GM21526 (cell line): ENCODE data around the gene OR4F6.
"Not testable (repeated sequence)": the region's sequence is repeated elsewhere in the genome, so short reads cannot be mapped to it uniquely, and the experiment has no call there.

Experiments used
- ATAC-seq: cut with Tn5 transposase; IDR thresholded peaks from one replicate; pipeline ENCODE4 v1.9.1; 2021; ENCODE audit warnings: moderate library complexity; ENCODE audit not compliant: unreplicated experiment, low FRiP score

OR4F6 gene, protein sequence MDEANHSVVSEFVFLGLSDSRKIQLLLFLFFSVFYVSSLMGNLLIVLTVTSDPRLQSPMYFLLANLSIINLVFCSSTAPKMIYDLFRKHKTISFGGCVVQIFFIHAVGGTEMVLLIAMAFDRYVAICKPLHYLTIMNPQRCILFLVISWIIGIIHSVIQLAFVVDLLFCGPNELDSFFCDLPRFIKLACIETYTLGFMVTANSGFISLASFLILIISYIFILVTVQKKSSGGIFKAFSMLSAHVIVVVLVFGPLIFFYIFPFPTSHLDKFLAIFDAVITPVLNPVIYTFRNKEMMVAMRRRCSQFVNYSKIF

DNA sequence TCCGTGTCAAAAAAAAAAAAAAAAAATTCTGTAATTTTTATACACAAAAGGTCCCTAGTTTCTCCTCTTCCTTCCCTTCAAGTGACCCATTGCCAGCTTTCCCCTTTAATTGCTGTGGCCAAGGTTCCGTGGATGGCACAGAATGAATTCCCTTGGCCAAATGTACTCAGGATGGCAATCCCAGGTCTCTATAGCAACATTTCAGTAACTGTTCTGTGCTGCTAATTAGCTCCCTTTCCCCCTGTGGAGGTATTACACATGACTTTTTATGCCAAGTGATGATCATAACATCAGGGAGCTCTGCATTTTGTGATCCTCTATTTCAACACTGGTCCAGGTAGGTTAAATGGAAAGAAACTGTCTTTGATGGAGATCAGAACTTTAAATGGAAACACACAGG is at the start of gene OR4F6:
TSS of gene OR4F6 (plus strand) at position 301 of the 400 bp plus-strand sequence. CDS start 2,211 bp downstream, outside the sequence.
- no peak for ATAC-seq

DNA sequence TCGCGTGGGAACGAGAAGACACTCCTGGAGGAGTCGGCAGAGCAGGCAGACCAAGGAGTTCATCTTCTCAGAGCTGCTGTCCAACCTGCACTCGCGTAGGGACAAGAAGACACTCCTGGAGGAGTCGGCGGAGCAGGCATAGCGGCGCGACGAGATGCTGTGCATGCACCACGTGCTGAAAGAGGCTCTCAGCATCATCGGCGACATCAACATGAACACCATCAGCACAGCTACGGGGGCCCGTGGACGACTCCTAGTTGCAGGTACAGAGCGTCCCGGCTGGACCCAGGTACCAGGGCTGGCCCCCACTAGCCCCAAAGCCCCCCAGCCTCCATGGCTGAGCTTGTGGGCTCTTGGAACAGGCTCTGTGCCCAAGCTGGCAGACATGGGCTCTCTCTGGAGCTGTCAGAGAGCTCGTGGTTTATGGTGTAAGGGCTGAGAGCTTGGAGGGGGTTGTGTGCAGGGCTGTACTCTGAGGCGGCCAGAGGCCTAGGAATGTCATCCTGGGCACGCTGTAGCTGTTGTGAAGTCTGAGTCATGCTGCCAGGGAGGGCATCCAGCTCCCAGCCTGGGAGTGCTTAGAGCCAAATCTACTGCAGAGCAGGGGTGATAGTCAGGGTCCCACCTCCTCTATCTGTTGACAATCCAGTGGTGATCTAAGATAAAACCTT is 38.5 kb upstream of the OR4F6 start:
- ATAC-seq = not testable (repeated sequence)

DNA sequence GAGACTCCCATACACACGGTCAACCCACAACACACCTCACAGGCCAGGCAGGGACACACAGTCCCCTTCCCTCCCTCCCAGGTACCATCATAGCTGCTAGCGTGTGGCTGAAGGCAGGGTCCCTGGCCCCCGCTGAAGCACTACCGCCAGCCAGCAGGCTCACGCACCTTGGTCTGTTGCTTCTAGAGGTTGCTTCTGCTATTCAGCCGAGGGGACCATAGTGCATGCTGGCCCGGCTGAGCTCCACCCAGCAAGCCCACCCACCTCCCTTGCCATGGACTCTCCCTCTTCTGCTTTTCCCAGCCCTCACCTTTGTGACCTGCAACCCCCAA is 38.0 kb upstream of the OR4F6 start:
- ATAC-seq = not testable (repeated sequence)

DNA sequence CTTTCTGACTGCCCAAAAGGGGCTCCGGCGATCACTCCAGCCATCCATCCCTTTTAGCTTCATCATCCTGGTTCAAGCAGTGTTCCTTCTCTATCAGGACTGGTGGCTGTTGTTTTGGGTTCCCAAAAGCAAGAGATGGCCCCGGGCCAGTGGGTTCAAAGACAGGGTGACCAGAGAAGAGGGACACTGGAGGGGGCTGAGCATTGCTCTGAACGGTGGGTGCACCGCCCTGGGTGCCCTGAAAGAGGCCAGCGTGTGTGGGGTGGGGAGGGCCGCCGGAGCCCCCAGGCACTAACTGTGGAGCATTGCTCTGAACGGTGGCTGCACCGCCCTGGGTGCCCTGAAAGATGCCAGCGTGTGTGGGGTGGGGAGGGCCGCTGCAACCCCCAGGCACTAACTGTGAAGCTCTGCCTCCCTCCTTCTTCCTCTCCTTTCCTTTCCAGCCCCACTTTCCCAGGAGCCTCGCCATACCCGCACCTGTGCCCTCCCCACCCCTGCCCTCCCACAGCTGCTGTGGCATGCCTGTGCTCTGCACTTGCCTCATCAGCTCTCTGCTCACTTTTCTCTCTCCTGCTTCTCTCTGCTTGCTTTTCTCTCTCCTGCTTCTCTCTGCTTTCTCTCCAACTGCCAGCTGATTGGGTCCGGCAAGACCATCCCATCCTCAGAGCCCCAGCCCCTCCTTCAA is 37.4 kb upstream of the OR4F6 start:
- no peak for ATAC-seq

DNA sequence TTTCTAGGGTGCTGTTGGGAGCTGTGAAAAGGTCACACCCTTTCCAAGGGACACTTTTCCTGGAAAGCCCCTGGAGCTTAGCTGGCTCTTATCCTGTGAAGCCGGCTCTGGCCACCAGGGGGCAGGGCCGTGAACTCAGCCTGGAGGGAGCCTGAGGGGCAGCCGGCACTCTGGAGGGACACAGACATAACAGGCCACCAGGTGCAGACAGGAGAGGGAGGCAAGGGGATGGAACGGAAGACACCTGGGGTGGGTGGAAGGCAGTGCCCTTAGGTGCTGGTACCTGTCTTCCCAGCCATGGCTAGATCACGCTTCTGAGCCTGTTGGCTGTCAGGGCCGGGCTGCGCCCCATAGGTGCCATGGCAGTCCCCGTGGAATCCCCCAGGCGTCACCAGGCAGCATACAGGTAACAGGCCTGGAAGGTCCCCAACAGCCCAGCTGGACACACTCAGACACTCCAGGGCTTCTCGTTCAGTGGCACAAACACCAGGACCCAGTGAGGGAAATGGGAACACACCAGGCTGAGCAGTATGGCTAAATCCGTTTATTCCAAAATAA is 36.1 kb upstream of the OR4F6 start:
- not testable (repeated sequence) for ATAC-seq

DNA sequence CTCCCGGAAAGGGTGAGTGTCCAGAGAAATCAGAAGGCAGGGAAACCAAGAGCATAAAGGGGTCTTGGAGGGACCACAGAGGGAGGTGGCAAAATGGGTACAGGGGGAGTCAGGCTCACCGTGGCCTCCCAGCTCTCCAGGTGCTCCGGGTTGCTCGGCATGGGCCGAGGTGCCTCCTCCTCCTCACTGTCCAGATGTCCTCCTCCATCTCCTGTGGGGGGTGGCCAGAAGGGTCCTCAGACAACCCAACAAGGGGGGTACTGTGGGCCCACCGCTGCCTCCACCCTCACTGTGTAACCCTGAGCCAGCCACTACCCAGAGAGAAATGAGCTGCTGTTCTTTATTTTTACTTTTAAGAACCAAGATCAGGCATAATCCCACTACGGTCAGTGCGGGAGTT is 30.4 kb upstream of the OR4F6 start:
- no peak for ATAC-seq

DNA sequence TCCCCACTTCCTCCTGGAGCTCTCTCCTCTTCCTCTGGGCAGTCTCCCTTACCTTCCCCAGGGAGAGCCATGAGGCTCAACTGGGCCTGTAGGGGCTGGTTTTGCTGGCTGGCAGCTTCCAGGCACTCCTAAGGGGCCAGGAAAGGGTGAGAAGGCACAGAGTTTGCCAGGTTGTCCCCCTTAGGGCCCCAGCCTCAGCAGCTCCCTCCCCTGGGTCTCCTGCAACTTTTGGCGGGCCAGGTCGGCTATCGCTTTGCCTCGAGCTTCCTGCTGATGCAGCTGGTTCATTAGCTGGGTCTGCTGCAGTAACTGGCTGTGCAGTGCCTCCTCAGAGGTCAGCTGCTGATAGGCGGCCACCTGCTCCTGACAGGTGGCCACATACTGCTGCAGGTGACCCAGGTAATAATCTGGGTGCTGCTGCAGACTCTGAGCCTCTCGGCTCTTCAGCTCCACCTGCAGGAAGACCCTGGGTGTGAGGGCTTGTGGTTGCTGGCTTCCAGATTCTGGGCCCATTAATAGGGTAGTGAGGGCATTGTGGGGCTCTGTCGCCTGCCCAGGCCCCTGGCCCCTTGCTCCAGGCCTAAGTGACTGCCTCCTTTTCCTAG is 29.7 kb upstream of the OR4F6 start:
- ATAC-seq = no peak

DNA sequence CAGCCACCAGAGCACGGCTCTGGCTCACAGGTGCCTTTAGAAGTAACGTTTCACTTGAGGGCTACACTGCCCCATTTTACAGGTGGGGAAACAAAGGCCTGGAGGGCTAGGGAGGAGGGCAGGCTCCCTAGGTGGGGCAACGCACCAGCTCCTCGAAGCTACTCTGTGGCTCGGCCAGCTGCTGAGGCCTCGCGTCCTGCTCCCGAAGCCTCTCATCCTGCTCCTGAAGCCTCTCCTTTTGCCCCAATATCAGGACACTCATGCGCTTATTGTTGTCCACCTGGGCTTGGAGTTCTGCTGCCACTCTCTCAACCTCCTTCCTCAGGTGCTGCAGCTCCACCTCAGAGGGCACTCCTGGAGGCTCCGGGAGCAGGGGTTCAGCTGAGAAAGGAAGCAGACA is 28.2 kb upstream of the OR4F6 start:
- ATAC-seq = no peak

DNA sequence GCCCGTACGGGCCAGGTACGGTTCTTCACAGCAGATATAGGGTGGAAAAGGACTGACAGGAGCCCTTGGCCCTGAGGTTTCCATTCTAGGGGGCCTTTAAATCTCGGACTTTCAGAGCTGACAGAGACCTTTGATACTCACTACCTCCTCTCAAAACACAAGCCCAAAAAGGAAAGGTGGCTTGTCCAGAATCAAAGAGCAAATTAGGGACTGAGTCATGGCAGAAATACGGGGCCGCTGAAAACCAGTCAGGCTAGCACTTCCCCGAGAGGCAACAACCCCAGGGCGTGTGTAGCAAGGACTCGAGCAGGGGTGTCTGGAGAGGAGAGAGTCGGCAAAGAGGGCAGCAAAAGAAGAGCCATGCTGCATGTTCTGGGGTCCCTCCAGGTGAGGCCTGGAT is 24.7 kb upstream of the OR4F6 start:
- not testable (repeated sequence) for ATAC-seq

DNA sequence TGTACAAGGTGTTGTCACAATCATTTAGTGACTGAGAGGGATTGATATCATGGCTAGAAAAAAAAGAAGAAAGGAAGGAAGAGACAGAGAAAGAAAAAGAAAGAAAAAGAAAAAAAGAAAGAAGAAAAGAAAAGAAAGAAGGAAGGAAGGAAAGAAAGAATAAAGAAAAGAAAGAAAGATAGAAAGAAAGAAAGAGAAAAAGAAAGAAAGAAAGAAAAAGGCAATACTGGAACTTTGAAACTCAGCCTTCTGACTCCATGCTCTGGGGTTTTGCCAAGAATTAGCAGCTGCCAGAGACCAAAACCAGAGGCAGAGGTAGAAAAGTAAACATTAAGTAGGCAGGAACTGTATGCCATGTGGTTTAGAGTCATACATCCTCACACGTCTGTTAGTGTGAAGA is 23.1 kb upstream of the OR4F6 start:
- not testable (repeated sequence) for ATAC-seq

DNA sequence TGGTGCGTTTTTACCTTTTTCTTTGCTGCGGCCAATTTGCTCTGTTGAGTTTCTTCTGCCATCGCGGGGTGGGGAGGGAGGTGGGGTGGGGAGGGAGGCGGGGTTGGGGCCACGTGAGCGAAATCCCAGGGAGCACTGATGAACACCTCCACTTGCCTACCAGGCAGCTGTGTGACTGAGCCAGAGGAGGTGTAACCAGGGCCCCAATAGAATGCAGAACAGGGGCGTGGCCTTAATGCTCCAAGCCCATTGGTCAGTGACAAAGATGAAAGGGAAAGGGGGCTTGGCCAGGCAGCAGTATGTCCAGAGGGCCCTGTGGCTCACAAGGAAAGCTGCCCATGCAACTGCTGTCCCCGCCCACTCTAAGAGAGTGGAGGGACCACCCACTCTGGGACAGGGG is 21.4 kb upstream of the OR4F6 start:
- no peak for ATAC-seq

DNA sequence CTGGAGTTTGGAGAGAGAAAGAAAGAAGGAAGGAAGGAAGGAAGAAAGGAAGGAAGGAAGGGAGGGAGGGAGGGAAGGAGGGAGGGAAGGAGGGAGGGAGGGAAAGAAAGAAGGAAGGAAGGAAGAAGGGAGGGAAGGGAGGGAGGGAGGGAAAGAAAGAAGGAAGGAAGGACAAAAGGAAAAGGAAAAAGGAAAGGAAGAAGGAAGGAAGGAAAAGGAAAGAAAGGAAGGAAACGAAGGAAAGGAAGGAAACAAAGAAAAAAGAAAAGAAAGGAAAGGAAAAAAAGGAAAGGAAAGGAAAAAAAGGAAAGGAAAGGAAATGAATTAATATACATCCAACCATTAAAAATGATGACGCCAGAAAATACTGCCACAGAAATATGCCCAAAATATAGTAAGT is 18.7 kb upstream of the OR4F6 start:
- no peak for ATAC-seq

DNA sequence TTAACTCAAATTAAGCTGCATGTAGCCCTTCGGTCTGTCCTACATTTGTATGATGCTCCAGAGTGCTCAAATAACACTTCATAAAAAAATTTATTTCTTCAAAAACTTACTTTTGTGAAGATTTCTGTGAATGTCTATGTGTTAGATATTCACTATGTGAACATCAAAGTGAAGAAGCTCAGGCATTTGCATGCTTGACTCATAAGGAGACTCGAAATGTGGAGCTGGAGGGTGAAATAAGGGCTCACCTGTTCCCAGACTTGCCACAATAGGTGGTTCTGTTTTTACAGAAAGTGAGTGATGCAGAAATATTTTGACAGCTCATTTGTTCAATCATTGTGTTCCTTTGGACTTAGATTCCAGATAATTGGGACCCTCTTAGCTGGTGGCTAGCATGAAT is 16.9 kb upstream of the OR4F6 start:
- ATAC-seq = not testable (repeated sequence)

DNA sequence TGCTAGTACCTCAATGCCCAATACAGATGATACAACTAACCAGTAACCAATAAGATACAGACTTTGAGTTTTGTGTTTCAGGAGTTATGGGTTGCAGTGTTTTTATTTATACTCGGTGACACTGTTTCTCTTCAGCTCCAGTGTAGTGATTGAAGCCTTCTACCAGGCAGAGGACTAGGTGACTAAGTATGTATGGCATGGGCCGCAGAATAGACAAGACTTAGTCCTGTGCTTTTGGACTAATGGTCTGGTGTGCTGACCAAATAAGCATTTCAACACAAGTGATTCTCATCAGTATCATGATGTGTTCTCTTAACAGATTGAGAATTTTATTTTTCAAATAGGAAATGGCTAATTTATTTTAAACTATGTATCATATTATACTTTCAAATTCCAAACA is 15.3 kb upstream of the OR4F6 start:
- not testable (repeated sequence) for ATAC-seq

DNA sequence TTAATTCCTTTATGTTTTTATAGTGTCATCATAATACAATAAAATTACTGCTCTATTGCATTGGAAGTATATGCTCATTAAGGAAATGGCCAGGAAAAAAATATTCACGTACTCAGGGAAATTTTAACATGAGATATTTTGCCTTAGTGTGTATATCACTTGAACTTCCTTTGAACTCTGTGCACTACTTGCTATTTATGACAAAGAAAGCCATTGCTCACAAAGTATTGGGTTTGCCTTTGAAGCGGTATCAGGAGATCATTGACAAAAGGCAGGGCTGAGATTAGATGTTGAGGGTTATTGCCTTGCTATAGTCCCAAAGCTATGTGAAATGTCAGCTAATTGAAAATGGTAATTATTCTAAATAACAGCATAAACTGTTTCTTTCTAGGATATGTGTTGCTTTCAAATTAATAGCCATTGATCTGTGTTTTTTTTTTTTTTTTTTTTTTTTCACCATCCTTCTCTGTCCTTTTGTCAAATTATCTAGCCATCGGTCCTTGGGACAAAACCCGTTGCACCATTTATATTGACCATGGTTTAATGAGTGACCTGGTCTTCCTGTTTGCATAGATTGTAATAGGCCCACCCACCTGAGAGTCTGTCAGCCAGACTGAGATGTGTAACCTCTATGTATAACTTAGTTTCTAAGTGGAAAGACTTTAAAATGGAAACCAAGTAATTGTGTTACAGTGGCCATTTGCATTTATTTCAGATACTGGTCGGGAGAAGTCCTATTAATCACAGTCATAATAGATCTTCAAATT is 14.6 kb upstream of the OR4F6 start:
- not testable (repeated sequence) for ATAC-seq

DNA sequence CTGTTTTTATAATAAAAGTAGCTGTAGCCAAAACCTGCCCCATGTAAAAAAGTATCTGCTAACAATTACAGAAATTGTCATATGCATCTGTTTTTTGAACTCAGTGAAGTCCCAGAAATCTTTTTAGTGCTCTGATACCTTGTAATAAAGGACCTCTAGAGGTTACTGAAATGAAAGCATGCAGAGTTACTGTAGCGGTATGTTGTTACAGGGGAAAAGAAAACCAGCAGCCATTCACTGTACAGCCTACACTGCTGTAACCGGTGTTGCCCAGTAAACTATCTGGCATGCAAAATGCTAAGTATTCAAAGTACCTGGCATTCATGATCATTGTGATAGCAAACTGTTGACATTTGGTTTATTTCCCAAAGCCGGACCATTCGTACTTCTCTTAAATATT is 12.6 kb upstream of the OR4F6 start:
- ATAC-seq = not testable (repeated sequence)

DNA sequence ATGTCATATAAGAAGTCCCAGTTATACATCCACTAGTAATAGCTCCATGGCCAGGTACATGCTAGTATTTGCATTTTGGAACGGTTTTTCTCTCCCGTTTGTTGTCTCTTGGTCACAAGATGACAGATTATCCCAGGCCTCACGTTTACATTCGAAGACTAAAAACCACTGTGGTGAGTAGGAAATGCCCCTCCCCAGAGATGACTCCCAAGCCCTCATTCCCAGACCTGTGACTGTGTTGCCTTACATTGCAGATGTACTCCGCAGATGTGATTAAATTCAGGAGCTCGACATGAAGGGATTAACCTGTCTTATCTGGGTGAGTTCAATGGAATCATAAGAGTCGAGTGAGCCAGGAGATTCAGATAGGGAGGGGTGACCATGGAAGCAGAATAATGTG is 9.3 kb upstream of the OR4F6 start:
- ATAC-seq = not testable (repeated sequence)

DNA sequence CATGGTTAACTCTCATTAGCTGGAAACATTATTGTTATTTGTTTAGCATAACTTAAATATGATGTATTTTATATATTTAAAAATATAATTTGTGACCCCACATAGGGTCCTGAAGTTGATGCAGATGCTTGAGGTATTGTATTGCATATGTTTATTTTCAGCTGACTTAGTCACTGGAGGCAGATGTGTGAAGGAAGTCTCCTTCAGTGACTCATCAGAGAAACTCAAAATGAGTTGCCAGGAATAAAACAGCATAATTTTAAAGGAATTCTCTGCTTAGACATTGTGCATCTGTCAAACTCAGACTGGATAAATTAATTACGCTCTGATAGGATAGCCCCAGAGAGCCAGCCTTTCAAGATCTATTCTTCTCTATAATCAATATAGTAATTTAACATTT is 7.9 kb upstream of the OR4F6 start:
- ATAC-seq = no peak

DNA sequence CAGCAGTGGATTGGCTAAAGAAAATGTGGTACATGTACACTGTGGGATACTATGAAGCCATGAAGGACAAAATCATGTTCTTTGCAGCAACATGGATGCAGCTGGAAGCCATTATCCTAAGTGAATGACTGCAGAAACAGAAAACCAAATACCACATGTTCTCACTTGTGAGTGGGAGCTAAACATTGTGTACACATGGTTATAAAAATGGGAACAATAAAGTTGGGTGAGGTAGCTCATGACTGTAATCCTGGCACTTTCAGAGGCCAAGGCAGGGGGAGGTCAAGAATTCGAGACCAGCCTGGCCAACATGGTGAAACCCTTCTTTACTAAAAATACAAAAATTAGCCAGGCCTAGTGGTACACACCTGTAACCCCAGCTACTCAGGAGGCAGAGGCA is 3.6 kb upstream of the OR4F6 start:
- no peak for ATAC-seq

DNA sequence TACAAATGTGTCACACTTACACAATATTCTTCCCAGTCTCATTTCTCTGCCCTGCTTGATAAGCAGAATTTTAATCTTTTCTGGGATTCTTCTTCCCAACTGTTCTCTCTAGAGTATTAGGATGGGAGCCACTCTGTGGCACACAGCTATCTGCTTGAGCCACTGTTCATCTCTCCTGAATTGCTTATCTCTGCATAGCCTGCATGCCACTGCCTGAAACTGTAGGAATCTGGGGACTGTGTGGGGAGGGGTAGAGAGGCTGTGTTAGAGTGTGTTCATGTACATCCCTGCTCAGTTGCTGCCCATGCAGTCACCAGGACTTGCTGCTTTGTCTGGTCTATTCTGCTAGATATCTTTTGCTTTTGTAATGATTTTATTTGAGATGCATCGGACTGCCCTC is 2.3 kb upstream of the OR4F6 start:
- ATAC-seq = no peak
